ENCODE measurements around the gene ZNF672. TPM values are rescaled to one million over a fixed set of nuclear protein-coding genes. Genes with fewer than 3 reads are reported as not detected.

ZNF672 gene
- total and polyA plus RNA-seq, 2 of the 13 experiments (the other 11 are each of a cell fraction or from before 2014, with no cell fraction given), result 17.2 to 22.9 TPM

GRCh38 chr1:248825909-248826760 is 11.9 kb upstream of the ZNF672 start, which contains the start of gene SH3BP5L (continued):
- TF ChIP-seq, protein P1, sequence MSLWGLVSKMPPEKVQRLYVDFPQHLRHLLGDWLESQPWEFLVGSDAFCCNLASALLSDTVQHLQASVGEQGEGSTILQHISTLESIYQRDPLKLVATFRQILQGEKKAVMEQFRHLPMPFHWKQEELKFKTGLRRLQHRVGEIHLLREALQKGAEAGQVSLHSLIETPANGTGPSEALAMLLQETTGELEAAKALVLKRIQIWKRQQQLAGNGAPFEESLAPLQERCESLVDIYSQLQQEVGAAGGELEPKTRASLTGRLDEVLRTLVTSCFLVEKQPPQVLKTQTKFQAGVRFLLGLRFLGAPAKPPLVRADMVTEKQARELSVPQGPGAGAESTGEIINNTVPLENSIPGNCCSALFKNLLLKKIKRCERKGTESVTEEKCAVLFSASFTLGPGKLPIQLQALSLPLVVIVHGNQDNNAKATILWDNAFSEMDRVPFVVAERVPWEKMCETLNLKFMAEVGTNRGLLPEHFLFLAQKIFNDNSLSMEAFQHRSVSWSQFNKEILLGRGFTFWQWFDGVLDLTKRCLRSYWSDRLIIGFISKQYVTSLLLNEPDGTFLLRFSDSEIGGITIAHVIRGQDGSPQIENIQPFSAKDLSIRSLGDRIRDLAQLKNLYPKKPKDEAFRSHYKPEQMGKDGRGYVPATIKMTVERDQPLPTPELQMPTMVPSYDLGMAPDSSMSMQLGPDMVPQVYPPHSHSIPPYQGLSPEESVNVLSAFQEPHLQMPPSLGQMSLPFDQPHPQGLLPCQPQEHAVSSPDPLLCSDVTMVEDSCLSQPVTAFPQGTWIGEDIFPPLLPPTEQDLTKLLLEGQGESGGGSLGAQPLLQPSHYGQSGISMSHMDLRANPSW (CRISPR knock-in tag; IDR thresholded peaks at IDR 0.05; ENCODE audit: borderline replicate concordance), result peak; percentile 30; the same call in 1 of the 2 replicates
- TF ChIP-seq ZNF615 (CRISPR knock-in tag; IDR thresholded peaks at IDR 0.05; ENCODE audit: borderline replicate concordance), result peak; percentile 78; the same call in 1 of the 2 replicates
- peak; percentile 61; the same call in 1 of the 2 replicates for TF ChIP-seq KMT2B (CRISPR knock-in tag; IDR thresholded peaks at IDR 0.05)
- no peak for TF ChIP-seq SUZ12 (IDR thresholded peaks at IDR 0.05; ENCODE audit: low read depth, low read length)
- 0 out of 2 replicates have a peak, but pooled peaks have one; percentile 33 for TF ChIP-seq ZKSCAN8 (CRISPR knock-in tag; IDR thresholded peaks at IDR 0.05; ENCODE audit: borderline replicate concordance)
- TF ChIP-seq ZBTB7A (CRISPR knock-in tag; IDR thresholded peaks at IDR 0.05), result peak; percentile 26; the same call in 1 of the 2 replicates
- TF ChIP-seq HDAC2 (CRISPR knock-in tag; IDR thresholded peaks at IDR 0.05), result peak; percentile 61; the same call in 1 of the 2 replicates
- TF ChIP-seq RELA (CRISPR knock-in tag; IDR thresholded peaks at IDR 0.05), result no peak
- peak; percentile 31; the same call in 1 of the 2 replicates for TF ChIP-seq POGK (CRISPR knock-in tag; conservative IDR thresholded peaks at IDR 0.05)
- peak; percentile 30; the same call in 1 of the 2 replicates for TF ChIP-seq ZNF652 (CRISPR knock-in tag; IDR thresholded peaks at IDR 0.05; ENCODE audit: borderline replicate concordance, low read depth)
- TF ChIP-seq SAP130 (CRISPR knock-in tag; IDR thresholded peaks at IDR 0.05; ENCODE audit: low read depth), result peak; percentile 83
- TF ChIP-seq, protein P2, sequence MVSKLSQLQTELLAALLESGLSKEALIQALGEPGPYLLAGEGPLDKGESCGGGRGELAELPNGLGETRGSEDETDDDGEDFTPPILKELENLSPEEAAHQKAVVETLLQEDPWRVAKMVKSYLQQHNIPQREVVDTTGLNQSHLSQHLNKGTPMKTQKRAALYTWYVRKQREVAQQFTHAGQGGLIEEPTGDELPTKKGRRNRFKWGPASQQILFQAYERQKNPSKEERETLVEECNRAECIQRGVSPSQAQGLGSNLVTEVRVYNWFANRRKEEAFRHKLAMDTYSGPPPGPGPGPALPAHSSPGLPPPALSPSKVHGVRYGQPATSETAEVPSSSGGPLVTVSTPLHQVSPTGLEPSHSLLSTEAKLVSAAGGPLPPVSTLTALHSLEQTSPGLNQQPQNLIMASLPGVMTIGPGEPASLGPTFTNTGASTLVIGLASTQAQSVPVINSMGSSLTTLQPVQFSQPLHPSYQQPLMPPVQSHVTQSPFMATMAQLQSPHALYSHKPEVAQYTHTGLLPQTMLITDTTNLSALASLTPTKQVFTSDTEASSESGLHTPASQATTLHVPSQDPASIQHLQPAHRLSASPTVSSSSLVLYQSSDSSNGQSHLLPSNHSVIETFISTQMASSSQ (IDR thresholded peaks at IDR 0.05; ENCODE audit: low read depth), result no peak
- TF ChIP-seq, protein P2 (CRISPR knock-in tag; IDR thresholded peaks at IDR 0.05; ENCODE audit: borderline replicate concordance), result peak; percentile 17; the same call in 1 of the 2 replicates
- TF ChIP-seq ZNF329 (CRISPR knock-in tag; IDR thresholded peaks at IDR 0.05; ENCODE audit: low read depth), result 0 out of 2 replicates have a peak, but pooled peaks have one; percentile 51
- TF ChIP-seq HIVEP1 (CRISPR knock-in tag; IDR thresholded peaks at IDR 0.05), result peak; percentile 72; the same call in 1 of the 2 replicates
- no peak for TF ChIP-seq HHEX (CRISPR knock-in tag; IDR thresholded peaks at IDR 0.05)
- no peak for TF ChIP-seq ZNF337 (CRISPR knock-in tag; IDR thresholded peaks at IDR 0.05; ENCODE audit: borderline replicate concordance, low read depth)
- TF ChIP-seq ZNF776 (CRISPR knock-in tag; IDR thresholded peaks at IDR 0.05), result peak; percentile 6; the same call in 1 of the 2 replicates
- no peak for TF ChIP-seq SOX6 (IDR thresholded peaks at IDR 0.05)
- peak; percentile 58; the same call in 1 of the 2 replicates for TF ChIP-seq SOX6 (CRISPR knock-in tag; IDR thresholded peaks at IDR 0.05)
- TF ChIP-seq ZNF292 (CRISPR knock-in tag; IDR thresholded peaks at IDR 0.05; ENCODE audit: borderline replicate concordance, low read depth), result no peak

Data from HepG2 (cell line).